ENCODE measurements around the gene ABCG2.

GRCh38 chr4:88058295-88058694, 100.1 kb downstream of the ABCG2 start:
- TF ChIP-seq CTCF (IDR thresholded peaks at IDR 0.05 in 2 of 3, conservative IDR thresholded peaks at IDR 0.05 in 1 of 3; ENCODE audit: borderline replicate concordance in 1 of 3, insufficient read depth in 1 of 3, low read depth in 2 of 3, low read length in 2 of 3) (no peak), POLR2A (IDR thresholded peaks at IDR 0.05; ENCODE audit: borderline replicate concordance, extremely low read depth, insufficient read depth, insufficient read length) (no peak), ATF3 (IDR thresholded peaks at IDR 0.05) (no peak), POLR2AphosphoS5 (IDR thresholded peaks at IDR 0.05; ENCODE audit: low read depth, low read length) (no peak), RAD21 (IDR thresholded peaks at IDR 0.05; ENCODE audit: low read depth) (no peak), FOSL1 (IDR thresholded peaks at IDR 0.05; ENCODE audit: low read depth) (no peak), REST (IDR thresholded peaks at IDR 0.05; ENCODE audit: low read depth) (no peak), JUND (IDR thresholded peaks at IDR 0.05) (no peak), SIN3A (IDR thresholded peaks at IDR 0.05; ENCODE audit: low read depth) (no peak), ZBTB33 (IDR thresholded peaks at IDR 0.05; ENCODE audit: extremely low read depth, insufficient replicate concordance, low read length) (no peak), ZNF274 (IDR thresholded peaks at IDR 0.05; ENCODE audit: low read depth, low read length) (no peak), CEBPB (IDR thresholded peaks at IDR 0.05; ENCODE audit: low read depth) (no peak), SP1 (IDR thresholded peaks at IDR 0.05; ENCODE audit: low read depth) (no peak)
